GM23338 (cell line): ENCODE measurements around the gene MYCBP2. TPM values are rescaled to one million over a fixed set of nuclear protein-coding genes. Genes with fewer than 3 reads are reported as not detected.

Source experiments
- ATAC-seq: fragments of 200-7000 bp; cut with Tn5 transposase; 3 replicates; pipeline ENCODE4 v1.9.1; 2020
- DNase-seq: peaks from one replicate; pipeline ENCODE4 v3.0.0-alpha.2; 2015; ENCODE audit warnings: low spot score
- H2AFZ ChIP-seq: fragments of 200-600 bp; sonication (generic); 2 replicates; pipeline ENCODE4 v1.8.0; 2016; ENCODE audit warnings: antibody characterized with exemption, mild to moderate bottlenecking, moderate library complexity
- H3F3A ChIP-seq: fragments of 200-600 bp; sonication (generic); replicated peaks from 2 replicates; pipeline ENCODE4 v1.8.0; 2017; ENCODE audit warnings: antibody characterized with exemption, mixed run types, low read depth
- H3K27ac ChIP-seq: fragments of 200-600 bp; sonication (generic); 2 replicates; pipeline ENCODE4 v1.6.1; 2016; ENCODE audit warnings: low read depth
- H3K27me3 ChIP-seq: fragments of 200-600 bp; sonication (generic); 2 replicates; pipeline ENCODE4 v1.8.0; 2016; ENCODE audit warnings: mild to moderate bottlenecking, mixed run types, moderate library complexity; ENCODE audit not compliant: insufficient read depth
- H3K36me3 ChIP-seq: fragments of 200-600 bp; sonication (generic); 2 replicates; pipeline ENCODE4 v1.8.0; 2016; ENCODE audit warnings: mild to moderate bottlenecking; ENCODE audit not compliant: insufficient read depth
- H3K4me1 ChIP-seq: fragments of 200-600 bp; sonication (generic); 2 replicates; pipeline ENCODE4 v1.8.0; 2016; ENCODE audit warnings: mild to moderate bottlenecking, moderate library complexity; ENCODE audit not compliant: insufficient read depth
- H3K4me2 ChIP-seq: fragments of 200-600 bp; sonication (generic); 2 replicates; pipeline ENCODE4 v1.7.1; 2017; ENCODE audit warnings: mixed run types
- H3K4me3 ChIP-seq: fragments of 200-600 bp; sonication (generic); 2 replicates; pipeline ENCODE4 v1.6.1; 2016; ENCODE audit warnings: mixed run types
- H3K79me2 ChIP-seq: fragments of 200-600 bp; sonication (generic); replicated peaks from 2 replicates; pipeline ENCODE4 v1.8.0; 2017; ENCODE audit warnings: mild to moderate bottlenecking; ENCODE audit not compliant: insufficient read depth
- H3K9me2 ChIP-seq: fragments of 200-600 bp; sonication (generic); 2 replicates; pipeline ENCODE4 v1.8.0; 2017; ENCODE audit not compliant: insufficient read depth
- H4K20me1 ChIP-seq: fragments of 200-600 bp; sonication (generic); replicated peaks from 2 replicates; pipeline ENCODE4 v1.8.0; 2017; ENCODE audit warnings: mild to moderate bottlenecking; ENCODE audit not compliant: insufficient read depth
- H3K27ac Mint-ChIP-seq: 2 replicates; pipeline ENCODE4 v1.8.0; 2020; ENCODE audit warnings: inconsistent platforms, mild to moderate bottlenecking, moderate library complexity, mixed read lengths
- H3K27me3 Mint-ChIP-seq: 3 replicates; pipeline ENCODE4 v1.8.0; 2022; ENCODE audit warnings: low read depth, mild to moderate bottlenecking, moderate library complexity, mixed read lengths, inconsistent platforms; ENCODE audit not compliant: insufficient read depth, poor library complexity
- H3K36me3 Mint-ChIP-seq: 3 replicates; pipeline ENCODE4 v1.8.0; 2021; ENCODE audit warnings: low read depth, mild to moderate bottlenecking, inconsistent platforms, moderate library complexity, mixed read lengths
- H3K4me1 Mint-ChIP-seq: 3 replicates; pipeline ENCODE4 v1.8.0; 2020; ENCODE audit warnings: mild to moderate bottlenecking, inconsistent platforms, mixed read lengths
- H3K4me3 Mint-ChIP-seq: 3 replicates; pipeline ENCODE4 v1.8.0; 2021; ENCODE audit warnings: moderate library complexity, mild to moderate bottlenecking, inconsistent platforms, mixed read lengths
- H3K9me3 Mint-ChIP-seq: 3 replicates; pipeline ENCODE4 v1.8.0; 2020; ENCODE audit warnings: moderate library complexity, mild to moderate bottlenecking, inconsistent platforms, mixed read lengths
- CREB1 ChIP-seq: fragments of 250-450 bp; sonication (Bioruptor Pico); IDR thresholded peaks from 2 replicates; pipeline ENCODE4 v1.5.0; 2020; ENCODE audit warnings: low read depth, mild to moderate bottlenecking, moderate library complexity
- CTCF ChIP-seq, 2 experiments: fragments of 200-600 bp in 1 of 2; sonication (generic) in 1 of 2; conservative IDR thresholded peaks; 2 replicates each; pipeline versions ENCODE4 v1.5.1 to v1.6.1; 2016 to 2017; ENCODE audit warnings: antibody characterized with exemption in 2 of 2, low read depth in 2 of 2, mild to moderate bottlenecking in 2 of 2, moderate library complexity in 1 of 2
- ETS1 ChIP-seq: IDR thresholded peaks from 2 replicates; pipeline ENCODE4 v1.6.1; 2016; ENCODE audit warnings: antibody characterized with exemption
- EZH2 ChIP-seq: fragments of 200-600 bp; sonication (generic); IDR thresholded peaks from one replicate; pipeline ENCODE4 v1.8.0; 2017; ENCODE audit warnings: antibody characterized with exemption, mild to moderate bottlenecking, low read depth; ENCODE audit not compliant: unreplicated experiment
- EZH2phosphoT487 ChIP-seq: fragments of 200-600 bp; sonication (generic); IDR thresholded peaks from one replicate; pipeline ENCODE4 v1.8.1; 2018; ENCODE audit warnings: antibody characterized with exemption; ENCODE audit not compliant: unreplicated experiment
- JUNB ChIP-seq: IDR thresholded peaks from one replicate; pipeline ENCODE4 v1.6.1; 2016; ENCODE audit warnings: antibody characterized with exemption; ENCODE audit not compliant: unreplicated experiment
- NANOG ChIP-seq: IDR thresholded peaks from 2 replicates; pipeline ENCODE4 v1.6.1; 2016; ENCODE audit warnings: antibody characterized with exemption, borderline replicate concordance
- POLR2AphosphoS5 ChIP-seq: IDR thresholded peaks from 2 replicates; pipeline ENCODE4 v1.6.1; 2016; ENCODE audit warnings: antibody characterized with exemption, low read depth
- REST ChIP-seq: IDR thresholded peaks from one replicate; pipeline ENCODE4 v1.6.1; 2018; ENCODE audit warnings: antibody characterized with exemption; ENCODE audit not compliant: unreplicated experiment
- STAT1 ChIP-seq: IDR thresholded peaks from one replicate; pipeline ENCODE4 v1.6.1; 2016; ENCODE audit warnings: antibody characterized with exemption; ENCODE audit not compliant: unreplicated experiment
- ZNF114 ChIP-seq: fragments of 250-450 bp; sonication (Bioruptor Pico); IDR thresholded peaks from 2 replicates; pipeline ENCODE4 v1.5.0; 2020; ENCODE audit warnings: mild to moderate bottlenecking, moderate library complexity
- ZNF331 ChIP-seq: fragments of 250-450 bp; sonication (Bioruptor Pico); IDR thresholded peaks from 2 replicates; pipeline ENCODE4 v1.5.0; 2020; ENCODE audit warnings: low read depth, mild to moderate bottlenecking, moderate library complexity
- ZNF462 ChIP-seq: fragments of 250-450 bp; sonication (Bioruptor Pico); IDR thresholded peaks from 2 replicates; pipeline ENCODE4 v1.5.0; 2020; ENCODE audit warnings: mild to moderate bottlenecking, moderate library complexity
- polyA plus RNA-seq: library from polyadenylated mRNA; unstranded; fragments of >200 nt; fragmentation: Nextera tagmentation; extraction: Ambion mirVana; gene quantifications from 2 replicates; pipeline ENCODE4 v1.2.1, GENCODE V29; 2016
- total RNA-seq: library from RNA; depleted of rRNA; stranded (reverse); fragments of >200 nt; shearing (Covaris generic); gene quantifications from 2 replicates; pipeline ENCODE4 v1.2.3, GENCODE V29; 2014

MYCBP2 gene
- total and polyA plus RNA-seq, 2 experiments from 2014 or later: 54.6 to 77.2 TPM

- Histone ChIP-seq H2AFZ (peak overlapping the region; percentile 100), H3K4me1 (peaks cover 30% of the 10 kb centered on the region), H3K27ac (no peak overlapping the region), H3K36me3 (no peaks in the 10 kb centered on the region), H3F3A (0 out of 2 replicates have a peak, but pooled peaks cover 3% of the 10 kb centered on the region), H3K79me2 (peaks cover 13% of the 10 kb centered on the region), H3K9me2 (no peaks in the 10 kb centered on the region), H4K20me1 (peaks cover 6% of the 10 kb centered on the region; the same call in 1 of the 2 replicates), H3K4me2 (peak overlapping the region; percentile 95), H3K4me3 (peak overlapping the region; percentile 93), H3K27me3 (peaks cover 21% of the 10 kb centered on the region)
- no peak overlapping the region for H3K27ac Mint-ChIP-seq
- ATAC-seq: no peak
- peaks cover 19% of the 10 kb centered on the region for H3K27me3 Mint-ChIP-seq
- H3K36me3 Mint-ChIP-seq: no peaks in the 10 kb centered on the region
- no peaks in the 10 kb centered on the region; the same call in 2 of the 3 replicates for H3K9me3 Mint-ChIP-seq
- TF ChIP-seq CREB1 (CRISPR knock-in tag): no peak
- no peak for TF ChIP-seq ZNF114 (CRISPR knock-in tag)
- no peak for TF ChIP-seq EZH2phosphoT487
- no peak for TF ChIP-seq ZNF331
- no peak for TF ChIP-seq JUNB
- TF ChIP-seq ETS1: no peak
- TF ChIP-seq NANOG: no peak
- TF ChIP-seq CTCF (conservative IDR thresholded peaks at IDR 0.05; ENCODE audit: low read depth in 2 of 2): no peak
- TF ChIP-seq POLR2AphosphoS5: no peak
- no peak for TF ChIP-seq ZNF462
- TF ChIP-seq STAT1: no peak
- no peak for TF ChIP-seq REST
- TF ChIP-seq EZH2: no peak
- peak overlapping the region; percentile 89 for H3K4me3 Mint-ChIP-seq
- peaks cover 28% of the 10 kb centered on the region for H3K4me1 Mint-ChIP-seq
- DNase-seq: no peak
Observed at GRCh38 chr13:77329911-77330584, 3.2 kb upstream of the MYCBP2 start.
